GM12864 (cell line): ENCODE results near the gene CPLX1.

ENCODE experiments used
- DNase-seq: peaks from one replicate; pipeline ENCODE4 v3.0.0-alpha.2; 2011; ENCODE audit warnings: low read depth
- H3K4me3 ChIP-seq: 2 replicates; pipeline ENCODE4 v1.5.1; 2011; ENCODE audit warnings: mild to moderate bottlenecking, low read depth, low read length, control low read depth
- CTCF ChIP-seq: IDR thresholded peaks from 2 replicates; pipeline ENCODE4 v1.5.1; 2011; ENCODE audit warnings: low read depth, mild to moderate bottlenecking, moderate library complexity, low read length, control low read depth, inconsistent platforms; ENCODE audit errors: missing control alignments

Gene CPLX1

GRCh38 chr4:735583-735982, 90.3 kb downstream of the CPLX1 start:
- no peak overlapping the region for H3K4me3 ChIP-seq
- no peak for DNase-seq
- no peak for TF ChIP-seq CTCF
